Spleen (tissue), 11 donors: ENCODE measurements around the gene ARHGEF10L. TPM values are rescaled to one million over a fixed set of nuclear protein-coding genes. Genes with fewer than 3 reads are reported as not detected.

ENCODE experiments used
- DNase-seq: peaks from one replicate; pipeline ENCODE4 v3.0.0-alpha.2; 2020
- H3K27ac ChIP-seq, 8 donors: fragments of 200-600 bp; sonication (generic) in 7 of 8; 1 replicate in 4 of 8; 2 replicates in 4 of 8; pipeline versions ENCODE4 v1.5.0 to v1.8.0; 2016 to 2021; ENCODE audit warnings: inconsistent platforms in 4 of 8, mild to moderate bottlenecking in 4 of 8, moderate library complexity in 1 of 8
- H3K27me3 ChIP-seq, 7 donors: fragments of 200-600 bp; sonication (generic) in 6 of 7; replicated peaks in 1 of 7; 1 replicate in 4 of 7; 2 replicates in 3 of 7; pipeline versions ENCODE4 v1.5.0 to v1.8.0; 2016 to 2021; ENCODE audit warnings: inconsistent platforms in 3 of 7, mild to moderate bottlenecking in 1 of 7
- H3K36me3 ChIP-seq, 6 donors: fragments of 200-600 bp; sonication (generic) in 5 of 6; 1 replicate in 4 of 6; 2 replicates in 2 of 6; pipeline versions ENCODE4 v1.5.0 to v1.8.0; 2016 to 2021; ENCODE audit warnings: inconsistent platforms in 2 of 6
- H3K4me1 ChIP-seq, 6 donors: fragments of 200-600 bp; sonication (generic) in 5 of 6; 1 replicate in 3 of 6; 2 replicates in 3 of 6; pipeline versions ENCODE4 v1.5.0 to v1.8.0; 2016 to 2021; ENCODE audit warnings: inconsistent platforms in 3 of 6
- H3K4me3 ChIP-seq, 8 donors: fragments of 200-600 bp; sonication (generic) in 7 of 8; 1 replicate in 4 of 8; 2 replicates in 4 of 8; pipeline versions ENCODE4 v1.5.0 to v1.8.0; 2016 to 2021; ENCODE audit warnings: inconsistent platforms in 4 of 8, mild to moderate bottlenecking in 4 of 8, moderate library complexity in 2 of 8
- H3K9me3 ChIP-seq, 8 donors: fragments of 200-600 bp; sonication (generic) in 7 of 8; 1 replicate in 4 of 8; 2 replicates in 4 of 8; pipeline versions ENCODE4 v1.5.0 to v1.8.0; 2016 to 2021; ENCODE audit warnings: inconsistent platforms in 4 of 8
- POLR2A ChIP-seq, 3 donors: fragments of 450-650 bp; IDR thresholded peaks; one replicate each; pipeline ENCODE4 v1.5.1; 2017; ENCODE audit warnings: antibody characterized with exemption in 3 of 3, mild to moderate bottlenecking in 1 of 3
- POLR2AphosphoS5 ChIP-seq, 3 donors: sonication (generic); formaldehyde crosslinking; IDR thresholded peaks; one replicate each; pipeline ENCODE4 v1.5.1; 2017; ENCODE audit warnings: antibody characterized with exemption in 3 of 3
- WGBS, 5 donors: extraction: QIAGEN DNeasy Blood & Tissue Kit in 3 of 5; methylation state at CpG; one replicate each; pipeline versions ENCODE4 v1.1.5 to v1.1.7; 2013 to 2018; 5-methylcytosine and 5-hydroxymethylcytosine counted together
- intact Hi-C: fragments of 100-400 bp; cut with DNase I; formaldehyde crosslinking; loops from one replicate; pipeline ENCODE4 v1.15.0; 2023; ENCODE audit warnings: low total_unique reads
- polyA plus RNA-seq, 3 donors: library from polyadenylated mRNA; stranded (reverse); fragments of 200-250 nt; gene quantifications; one replicate each; pipeline ENCODE4 v1.2.1, GENCODE V29; 2013
- total RNA-seq, 7 donors: library from RNA; depleted of rRNA in 3 of 7; stranded (reverse); fragments of >200 nt in 3 of 7; fragmentation: NEBNext Ultra II Directional in 4 of 7; extraction: Animal tissue kit (Norgen Biotek cat#: 25700) in 4 of 7; gene quantifications; one replicate each; pipeline versions ENCODE4 v1.1.0 to v1.2.1, GENCODE V29; 2016 to 2021
- TF ChIP-seq, protein P1 (sequence below), 11 experiments: fragments of 200-600 bp in 7 of 11; fragments of 450-650 bp in 4 of 11; sonication (generic) in 4 of 11; IDR thresholded peaks in 8 of 11; conservative IDR thresholded peaks in 3 of 11; 1 replicate in 7 of 11; 2 replicates in 4 of 11; pipeline versions ENCODE4 v1.4.0 to v1.8.0; 2016 to 2021; ENCODE audit warnings: antibody characterized with exemption in 11 of 11, inconsistent platforms in 4 of 11, mild to moderate bottlenecking in 1 of 11
- donor health status: healthy with polysubstance abuse.
- donor health status: DM: no; HTN: no; CAD: no; lungs with moderate emphysema.
- donor health status: DM: no; HTN: no; CAD: no.
- donor health status: Bipolar disorder and iron deficiency.
- donor health status: healthy.
- donor health status: DM: no; HTN: no; CAD: no.
- donor health status: DM: yes; HTN: yes; CAD: no.

The ARHGEF10L gene
- total and polyA plus RNA-seq, 10 donors: 10.0 to 40.9 (median 21.4) TPM

DNA sequence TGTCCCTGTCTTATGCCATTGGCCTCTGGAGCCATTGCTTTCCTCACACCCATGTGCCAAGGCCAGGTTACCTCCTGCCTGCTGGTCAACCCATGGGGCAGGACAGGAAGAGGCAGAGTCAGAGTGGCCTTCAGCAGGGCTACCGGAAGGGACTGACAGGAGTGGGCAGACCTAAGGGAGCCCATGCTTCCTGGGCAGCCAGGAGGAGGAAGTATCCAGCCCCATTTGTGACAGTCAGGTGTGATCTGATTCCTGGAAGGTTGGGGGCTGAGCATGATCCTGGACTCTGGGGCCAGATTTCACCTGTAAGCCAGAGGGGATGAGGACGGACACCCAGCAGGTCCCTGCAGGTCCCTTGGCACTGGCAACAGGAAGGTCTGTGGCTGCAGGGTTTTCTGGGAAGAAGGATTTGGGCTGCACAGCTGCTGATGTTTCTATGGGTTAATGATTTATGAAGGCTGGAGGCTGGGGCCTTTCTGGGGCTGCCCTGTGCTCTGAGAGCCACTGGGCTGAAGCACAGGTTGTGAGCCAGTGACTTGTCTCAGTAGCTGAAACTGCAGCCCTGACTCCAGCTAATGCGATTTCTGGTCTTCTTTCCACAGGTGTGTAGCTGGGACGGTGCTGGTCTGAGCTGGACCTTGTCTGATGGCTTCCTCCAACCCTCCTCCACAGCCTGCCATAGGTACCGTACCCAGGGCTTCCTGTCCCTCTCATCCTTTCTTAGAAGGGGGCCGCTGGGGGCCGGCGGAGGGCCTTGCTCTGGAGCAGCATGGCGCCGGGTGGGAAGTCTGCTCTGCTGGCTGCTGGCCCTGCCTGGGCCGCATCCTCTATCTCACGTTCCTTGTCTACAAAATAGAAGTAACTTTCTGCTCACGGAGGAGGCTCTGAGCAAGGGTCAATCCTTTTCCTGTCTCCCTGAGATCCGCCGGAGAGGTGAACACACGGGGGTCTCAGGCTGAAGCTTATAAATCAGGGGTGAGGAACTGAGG lies 40.7 kb downstream of the ARHGEF10L start:
- Histone ChIP-seq H3K36me3 (no peaks in the 10 kb centered on the region), H3K27ac (peak overlapping the region; percentile 4 to 77 (median 72)), H3K4me3 (peak overlapping the region in 7 of 8 donors; percentile 10 to 53 (median 21)), H3K4me1 (peaks cover 0 to 58% (median 20%) of the 10 kb centered on the region in 6 donors), H3K27me3 (no peaks in the 10 kb centered on the region), H3K9me3 (no peaks in the 10 kb centered on the region)
- TF ChIP-seq, protein P1, sequence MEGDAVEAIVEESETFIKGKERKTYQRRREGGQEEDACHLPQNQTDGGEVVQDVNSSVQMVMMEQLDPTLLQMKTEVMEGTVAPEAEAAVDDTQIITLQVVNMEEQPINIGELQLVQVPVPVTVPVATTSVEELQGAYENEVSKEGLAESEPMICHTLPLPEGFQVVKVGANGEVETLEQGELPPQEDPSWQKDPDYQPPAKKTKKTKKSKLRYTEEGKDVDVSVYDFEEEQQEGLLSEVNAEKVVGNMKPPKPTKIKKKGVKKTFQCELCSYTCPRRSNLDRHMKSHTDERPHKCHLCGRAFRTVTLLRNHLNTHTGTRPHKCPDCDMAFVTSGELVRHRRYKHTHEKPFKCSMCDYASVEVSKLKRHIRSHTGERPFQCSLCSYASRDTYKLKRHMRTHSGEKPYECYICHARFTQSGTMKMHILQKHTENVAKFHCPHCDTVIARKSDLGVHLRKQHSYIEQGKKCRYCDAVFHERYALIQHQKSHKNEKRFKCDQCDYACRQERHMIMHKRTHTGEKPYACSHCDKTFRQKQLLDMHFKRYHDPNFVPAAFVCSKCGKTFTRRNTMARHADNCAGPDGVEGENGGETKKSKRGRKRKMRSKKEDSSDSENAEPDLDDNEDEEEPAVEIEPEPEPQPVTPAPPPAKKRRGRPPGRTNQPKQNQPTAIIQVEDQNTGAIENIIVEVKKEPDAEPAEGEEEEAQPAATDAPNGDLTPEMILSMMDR (IDR thresholded peaks at IDR 0.05 in 8 of 11, conservative IDR thresholded peaks at IDR 0.05 in 3 of 11): no peak
- TF ChIP-seq POLR2AphosphoS5 (IDR thresholded peaks at IDR 0.05) (peak; percentile 68 to 82 (median 80)), POLR2A (IDR thresholded peaks at IDR 0.05) (no peak)
- 51 to 71% (median 59%) methylated on average over 13 to 16 of the region's 16 CpGs for WGBS, 5 donors
- intact Hi-C loops: no loop called here
- peak; percentile 77 for DNase-seq

DNA sequence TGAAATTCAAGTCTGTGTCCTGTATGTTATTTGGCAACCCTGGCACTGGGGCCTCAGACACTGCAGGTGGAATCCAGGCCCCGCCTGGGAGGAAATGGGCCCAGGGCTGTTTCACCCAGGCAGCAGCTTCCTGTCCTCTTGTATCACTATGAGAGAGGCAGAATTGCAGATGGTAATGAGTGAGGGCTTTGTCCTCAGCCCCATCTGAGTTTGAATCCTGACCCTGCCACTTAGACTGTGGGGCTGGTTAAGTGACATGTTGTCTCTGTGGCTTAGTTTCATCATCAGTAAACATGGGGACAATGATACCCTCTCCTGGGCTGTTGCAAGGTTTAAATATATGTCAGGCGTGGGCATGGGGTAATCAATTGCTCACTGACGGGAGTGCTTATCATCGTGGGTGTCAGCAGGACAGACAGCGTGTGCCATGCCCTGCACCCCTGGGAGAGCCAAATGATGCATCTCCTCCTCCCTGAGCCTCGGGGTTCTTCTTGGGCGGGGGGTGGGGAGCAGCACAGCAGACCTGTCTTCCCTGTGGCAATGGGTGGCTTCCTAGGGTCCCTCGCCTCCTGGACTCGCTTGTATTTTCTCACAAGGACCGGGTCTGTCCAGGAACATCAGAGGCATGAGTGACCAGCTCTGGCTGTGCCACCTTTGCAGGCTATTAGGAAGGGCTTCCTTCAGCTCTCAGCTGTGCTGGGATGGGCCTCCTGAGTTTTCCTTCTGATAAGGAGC lies 42.1 kb downstream of the ARHGEF10L start:
- peaks cover 0 to 66% (median 26%) of the 10 kb centered on the region in 6 donors for H3K4me1 ChIP-seq

DNA sequence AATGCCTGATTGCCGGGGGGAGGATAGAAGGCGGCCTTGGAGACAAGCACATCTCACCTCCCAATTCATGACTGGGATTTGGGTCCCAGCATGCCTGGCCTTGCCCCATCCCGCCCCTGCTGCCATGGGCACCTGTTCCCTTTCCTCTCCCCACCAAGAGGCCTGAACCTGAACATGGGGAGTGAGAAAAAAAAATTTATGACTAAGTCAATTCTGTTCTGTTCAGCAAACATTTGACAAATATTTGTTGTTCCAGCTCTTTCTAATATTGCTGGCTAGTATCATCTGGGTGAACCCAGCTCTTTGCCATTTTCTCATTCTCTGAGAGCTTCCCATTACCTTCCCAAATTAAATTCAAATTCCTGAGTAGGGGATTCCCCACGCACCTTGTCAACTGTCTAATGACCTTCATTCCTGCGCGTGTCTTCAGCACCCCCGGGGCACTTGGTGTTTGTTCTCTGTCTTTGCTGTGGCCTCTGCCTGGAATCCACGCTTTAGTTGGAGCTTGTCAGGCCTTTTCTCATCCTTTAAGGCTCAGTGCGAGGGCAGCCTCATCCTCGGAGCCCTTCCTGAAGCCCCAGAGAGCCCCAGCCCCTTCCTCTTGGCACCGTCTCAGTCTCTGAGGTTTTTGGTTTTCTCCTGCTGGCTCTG lies 42.8 kb downstream of the ARHGEF10L start:
- WGBS, 5 donors: 48 to 58% (median 50%) methylated on average over 10 to 11 of the region's 11 CpGs
- H3K27me3 ChIP-seq: no peaks in the 10 kb centered on the region

More for the DNA sequence above, 42.1 kb downstream of the ARHGEF10L start:
- H3K36me3 ChIP-seq: no peaks in the 10 kb centered on the region
- no peaks in the 10 kb centered on the region for H3K9me3 ChIP-seq
- DNase-seq: no peak
- H3K27me3 ChIP-seq: no peaks in the 10 kb centered on the region
- intact Hi-C loops: no loop called here
- H3K4me3 ChIP-seq: peak overlapping the region in 3 of 8 donors; percentile 8 to 14 (median 13)
- WGBS, 5 donors: 50 to 75% (median 63%) methylated on average over 9 to 10 of the region's 10 CpGs
- peak overlapping the region in 4 of 8 donors; percentile 36 to 77 (median 73) for H3K27ac ChIP-seq
- no peak for TF ChIP-seq POLR2AphosphoS5 (IDR thresholded peaks at IDR 0.05)
- TF ChIP-seq, protein P1 (IDR thresholded peaks at IDR 0.05 in 8 of 11, conservative IDR thresholded peaks at IDR 0.05 in 3 of 11): no peak
- no peak for TF ChIP-seq POLR2A (IDR thresholded peaks at IDR 0.05)

More for the DNA sequence above, 42.8 kb downstream of the ARHGEF10L start:
- DNase-seq: no peak
- Histone ChIP-seq H3K9me3 (no peaks in the 10 kb centered on the region), H3K36me3 (no peaks in the 10 kb centered on the region), H3K27ac (peak overlapping the region in 1 of 8 donors; percentile 77), H3K4me1 (peaks cover 0 to 73% (median 29%) of the 10 kb centered on the region in 6 donors), H3K4me3 (peak overlapping the region in 2 of 8 donors; percentile 13 to 14)
- TF ChIP-seq POLR2A (IDR thresholded peaks at IDR 0.05) (no peak), POLR2AphosphoS5 (IDR thresholded peaks at IDR 0.05) (no peak)
- TF ChIP-seq, protein P1 (IDR thresholded peaks at IDR 0.05 in 8 of 11, conservative IDR thresholded peaks at IDR 0.05 in 3 of 11): no peak
- intact Hi-C loops: no loop called here
